SJCRH30 (cell line): ENCODE results near the gene TXNL4A. TPM values are rescaled to one million over a fixed set of nuclear protein-coding genes. Genes with fewer than 3 reads are reported as not detected.
A peak's percentile ranks its signal among the peaks of the same experiment; 100 is the strongest.

Source experiments
- DNase-seq, 2 experiments: peaks; one replicate each; pipeline ENCODE4 v3.0.0-alpha.2; 2015 to 2020
- H3K27ac ChIP-seq: fragments of 250-450 bp; sonication (Bioruptor Pico); 2 replicates; pipeline ENCODE4 v1.5.1; 2020; ENCODE audit warnings: mild to moderate bottlenecking, moderate library complexity
- H3K27me3 ChIP-seq: fragments of 250-450 bp; sonication (Bioruptor Pico); 2 replicates; pipeline ENCODE4 v1.5.1; 2020; ENCODE audit warnings: mild to moderate bottlenecking, moderate library complexity
- H3K36me3 ChIP-seq: fragments of 250-450 bp; sonication (Bioruptor Pico); 2 replicates; pipeline ENCODE4 v1.5.1; 2020; ENCODE audit warnings: mild to moderate bottlenecking, moderate library complexity
- H3K4me1 ChIP-seq: fragments of 250-450 bp; sonication (Bioruptor Pico); 2 replicates; pipeline ENCODE4 v1.5.1; 2020; ENCODE audit warnings: mild to moderate bottlenecking, moderate library complexity
- H3K4me3 ChIP-seq: fragments of 250-450 bp; sonication (Bioruptor Pico); 2 replicates; pipeline ENCODE4 v1.5.1; 2020; ENCODE audit warnings: mild to moderate bottlenecking, moderate library complexity
- H3K9me3 ChIP-seq: fragments of 250-450 bp; sonication (Bioruptor Pico); replicated peaks from 2 replicates; pipeline ENCODE4 v1.5.1; 2020; ENCODE audit warnings: mild to moderate bottlenecking, moderate library complexity
- total RNA-seq: library from RNA; depleted of rRNA; stranded (reverse); fragments of >200 nt; shearing (Covaris generic); gene quantifications from 2 replicates; pipeline ENCODE4 v1.2.3, GENCODE V29; 2014

Gene TXNL4A
- total RNA-seq, 1 experiment from 2014 or later, result 59.4 TPM

- Histone ChIP-seq H3K27ac (peak within 1 kb of the TSS; percentile 59; the same call in 1 of the 2 replicates), H3K4me3 (peak within 1 kb of the TSS; percentile 65), H3K36me3 (no peaks in the 10 kb centered on the region), H3K9me3 (no peaks in the 10 kb centered on the region), H3K4me1 (no peaks in the 10 kb centered on the region), H3K27me3 (no peaks in the 10 kb centered on the region)
- DNase-seq, result peak; percentile 76 to 79
Observed at GRCh38 chr18:79951545-79952455, 36.6 kb downstream of the TXNL4A start, which contains the start of gene SLC66A2. TSS of gene SLC66A2 (minus strand) at chr18:79951653. CDS start at chr18:79950926, 727 bp downstream.

GRCh38 chr18:79950515-79951341, 37.6 kb downstream of the TXNL4A start:
- no peaks in the 10 kb centered on the region for H3K9me3 ChIP-seq
- peak in 1 of 2 experiments; percentile 38 for DNase-seq
- peak overlapping the region; percentile 65 for H3K4me3 ChIP-seq
- H3K4me1 ChIP-seq, result no peaks in the 10 kb centered on the region
- H3K36me3 ChIP-seq, result no peaks in the 10 kb centered on the region
- H3K27me3 ChIP-seq, result no peaks in the 10 kb centered on the region
- H3K27ac ChIP-seq, result no peak overlapping the region

- no peaks in the 10 kb centered on the region for H3K36me3 ChIP-seq
- no peaks in the 10 kb centered on the region for H3K4me1 ChIP-seq
- no peak for DNase-seq
- no peaks in the 10 kb centered on the region for H3K9me3 ChIP-seq
- H3K27me3 ChIP-seq, result no peaks in the 10 kb centered on the region
- no peak overlapping the region for H3K27ac ChIP-seq
- H3K4me3 ChIP-seq, result peak overlapping the region; percentile 65
Observed at GRCh38 chr18:79949697-79950487, 38.5 kb downstream of the TXNL4A start.

GRCh38 chr18:79948719-79949411, 39.5 kb downstream of the TXNL4A start:
- no peaks in the 10 kb centered on the region for H3K27me3 ChIP-seq
- H3K4me3 ChIP-seq, result no peak overlapping the region
- no peaks in the 10 kb centered on the region for H3K4me1 ChIP-seq
- no peaks in the 10 kb centered on the region for H3K9me3 ChIP-seq
- H3K27ac ChIP-seq, result no peak overlapping the region
- no peaks in the 10 kb centered on the region for H3K36me3 ChIP-seq
- DNase-seq, result no peak

GRCh38 chr18:79947881-79948610, 40.3 kb downstream of the TXNL4A start:
- no peak for DNase-seq
- no peaks in the 10 kb centered on the region for H3K4me1 ChIP-seq
- no peak overlapping the region for H3K27ac ChIP-seq
- no peaks in the 10 kb centered on the region for H3K27me3 ChIP-seq
- no peaks in the 10 kb centered on the region for H3K36me3 ChIP-seq
- H3K4me3 ChIP-seq, result no peak overlapping the region
- no peaks in the 10 kb centered on the region for H3K9me3 ChIP-seq

- no peaks in the 10 kb centered on the region for H3K27me3 ChIP-seq
- H3K4me1 ChIP-seq, result no peaks in the 10 kb centered on the region
- no peaks in the 10 kb centered on the region for H3K36me3 ChIP-seq
- H3K27ac ChIP-seq, result no peak overlapping the region
- no peak for DNase-seq
- no peaks in the 10 kb centered on the region for H3K9me3 ChIP-seq
- H3K4me3 ChIP-seq, result no peak overlapping the region
Observed at GRCh38 chr18:79947054-79947755, 41.2 kb downstream of the TXNL4A start.

- Histone ChIP-seq H3K36me3 (no peaks in the 10 kb centered on the region), H3K9me3 (no peaks in the 10 kb centered on the region), H3K4me3 (no peak overlapping the region), H3K4me1 (no peaks in the 10 kb centered on the region), H3K27ac (no peak overlapping the region), H3K27me3 (no peaks in the 10 kb centered on the region)
- no peak for DNase-seq
Observed at GRCh38 chr18:79945118-79946042, 43.0 kb downstream of the TXNL4A start.

GRCh38 chr18:79944746-79945117, 43.6 kb downstream of the TXNL4A start:
- H3K9me3 ChIP-seq, result no peaks in the 10 kb centered on the region
- DNase-seq, result no peak
- H3K27me3 ChIP-seq, result no peaks in the 10 kb centered on the region
- H3K4me1 ChIP-seq, result no peaks in the 10 kb centered on the region
- no peaks in the 10 kb centered on the region for H3K36me3 ChIP-seq
- no peak overlapping the region for H3K4me3 ChIP-seq
- no peak overlapping the region for H3K27ac ChIP-seq

- H3K4me3 ChIP-seq, result no peak overlapping the region
- H3K4me1 ChIP-seq, result no peaks in the 10 kb centered on the region
- H3K9me3 ChIP-seq, result no peaks in the 10 kb centered on the region
- no peak for DNase-seq
- no peaks in the 10 kb centered on the region for H3K27me3 ChIP-seq
- H3K36me3 ChIP-seq, result no peaks in the 10 kb centered on the region
- no peak overlapping the region for H3K27ac ChIP-seq
Observed at GRCh38 chr18:79944126-79944731, 44.1 kb downstream of the TXNL4A start.

- no peak overlapping the region for H3K4me3 ChIP-seq
- H3K36me3 ChIP-seq, result no peaks in the 10 kb centered on the region
- DNase-seq, result no peak
- H3K27ac ChIP-seq, result no peak overlapping the region
- H3K4me1 ChIP-seq, result no peaks in the 10 kb centered on the region
- no peaks in the 10 kb centered on the region for H3K27me3 ChIP-seq
- no peaks in the 10 kb centered on the region for H3K9me3 ChIP-seq
Observed at GRCh38 chr18:79943608-79944125, 44.7 kb downstream of the TXNL4A start.

- Histone ChIP-seq H3K27ac (no peak overlapping the region), H3K36me3 (no peaks in the 10 kb centered on the region), H3K9me3 (no peaks in the 10 kb centered on the region), H3K4me1 (no peaks in the 10 kb centered on the region), H3K27me3 (no peaks in the 10 kb centered on the region), H3K4me3 (no peak overlapping the region)
- DNase-seq, result no peak
Observed at GRCh38 chr18:79942786-79943607, 45.4 kb downstream of the TXNL4A start.
